GM19324 (cell line): ENCODE results near the gene TST.

ENCODE experiments used
- ATAC-seq: cut with Tn5 transposase; IDR thresholded peaks from one replicate; pipeline ENCODE4 v1.9.1; 2021; ENCODE audit warnings: mild to moderate bottlenecking, moderate library complexity; ENCODE audit not compliant: unreplicated experiment, low FRiP score

Gene TST

GRCh38 chr22:37032535-37033460 lies 13.6 kb upstream of the TST start:
- no peak for ATAC-seq

DNA sequence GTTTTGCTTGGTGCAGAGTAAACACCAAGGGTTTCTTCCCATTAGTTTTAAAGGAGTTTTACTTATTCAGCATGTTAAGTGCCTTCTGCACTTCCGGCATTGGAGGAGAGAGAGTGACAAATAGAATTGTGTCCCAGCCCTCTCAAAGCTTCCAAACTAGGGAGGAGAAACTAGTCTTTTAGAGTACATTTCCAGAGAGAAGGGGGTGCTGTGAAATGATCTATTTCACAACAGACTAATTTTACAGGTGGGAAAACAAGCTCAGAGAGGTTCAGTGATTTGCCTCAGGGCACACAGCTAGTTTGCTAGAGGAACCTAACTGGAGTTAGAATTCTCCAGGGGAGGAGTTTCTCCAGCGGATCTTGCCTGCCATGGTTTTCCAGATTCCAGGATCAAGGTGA lies 12.9 kb upstream of the TST start:
- ATAC-seq: no peak

GRCh38 chr22:37030560-37031281 lies 11.5 kb upstream of the TST start:
- ATAC-seq: no peak

DNA sequence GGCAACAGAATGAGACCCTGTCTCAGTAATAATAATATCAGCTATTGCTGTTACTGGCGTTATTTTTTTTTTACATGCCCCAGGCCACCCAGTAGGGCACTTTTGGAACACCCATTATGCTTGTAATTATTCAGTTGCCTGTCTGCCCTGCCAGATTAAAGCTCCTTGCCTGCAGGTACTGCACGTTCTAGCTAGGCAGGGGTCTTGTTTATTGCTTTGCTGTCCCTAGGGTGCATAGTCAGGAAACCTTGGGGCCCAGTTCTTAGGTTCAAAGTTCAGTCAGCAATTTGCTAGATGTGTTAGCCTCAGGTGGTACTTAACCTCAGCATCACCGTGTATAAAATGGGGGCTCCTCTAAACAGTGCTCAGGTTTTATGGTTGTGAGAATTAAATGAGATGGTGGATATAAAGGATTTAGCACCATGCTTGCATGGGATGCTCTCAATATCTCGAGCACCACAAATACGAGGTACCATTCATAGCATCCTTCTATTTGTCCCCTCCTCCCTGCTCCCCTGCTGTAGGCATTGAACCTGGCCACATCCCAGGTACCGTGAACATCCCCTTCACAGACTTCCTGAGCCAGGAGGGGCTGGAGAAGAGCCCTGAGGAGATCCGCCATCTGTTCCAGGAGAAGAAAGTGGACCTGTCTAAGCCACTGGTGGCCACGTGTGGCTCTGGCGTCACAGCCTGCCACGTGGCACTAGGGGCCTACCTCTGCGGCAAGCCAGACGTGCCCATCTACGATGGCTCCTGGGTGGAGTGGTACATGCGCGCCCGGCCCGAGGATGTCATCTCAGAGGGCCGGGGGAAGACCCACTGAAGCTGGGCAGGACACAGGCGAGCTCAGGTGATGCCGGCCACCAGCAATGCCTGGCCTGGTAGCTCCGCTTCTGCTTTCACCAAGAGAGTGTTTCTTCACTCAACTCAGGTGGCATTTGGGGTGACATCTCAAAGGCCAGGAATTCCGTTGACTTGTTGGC lies 9.7 kb upstream of the TST start:
- no peak for ATAC-seq

DNA sequence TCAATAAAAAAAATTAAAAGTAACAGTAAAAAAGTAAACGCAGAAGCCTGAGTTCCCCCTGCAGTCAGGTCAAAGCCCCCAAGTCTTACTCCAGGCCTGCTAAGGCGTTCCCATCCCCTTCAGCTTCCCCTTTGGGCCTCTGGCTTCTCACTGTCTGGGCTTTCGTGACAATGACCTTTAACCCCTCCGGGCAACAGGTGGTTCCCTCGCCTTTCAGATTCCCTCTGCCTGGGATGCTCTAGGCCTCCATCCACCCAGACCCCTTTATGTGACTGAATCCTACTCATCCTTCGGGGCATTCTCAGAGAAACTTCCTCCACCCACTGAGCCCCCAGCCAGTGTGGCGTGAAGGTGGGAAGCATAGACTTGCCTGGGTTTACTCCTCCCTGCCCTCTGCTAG lies 8.3 kb upstream of the TST start:
- ATAC-seq: no peak

DNA sequence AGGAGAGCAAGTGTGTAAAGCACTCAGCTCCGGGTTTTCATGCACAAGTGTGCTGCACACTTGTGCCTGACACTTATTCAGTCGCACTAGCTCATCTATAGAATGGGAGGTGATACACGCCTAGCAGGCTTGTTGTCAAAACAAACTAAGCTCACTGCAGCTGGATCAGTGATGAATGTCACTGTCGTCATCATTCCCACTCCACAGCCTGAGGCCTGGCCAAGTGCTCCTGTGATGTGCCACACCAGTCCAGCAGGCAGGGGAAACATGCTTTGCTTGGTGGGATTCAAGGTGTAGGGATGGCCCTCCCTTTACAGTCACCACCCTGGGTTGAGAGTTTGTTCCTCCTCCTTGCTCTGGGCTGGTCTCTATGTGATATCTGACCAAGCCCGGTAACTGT lies 7.1 kb upstream of the TST start:
- no peak for ATAC-seq

GRCh38 chr22:37025500-37026070 lies 6.3 kb upstream of the TST start:
- ATAC-seq: no peak

GRCh38 chr22:37024339-37025157 lies 5.3 kb upstream of the TST start:
- no peak for ATAC-seq

GRCh38 chr22:37023743-37024338 lies 4.6 kb upstream of the TST start:
- no peak for ATAC-seq

DNA sequence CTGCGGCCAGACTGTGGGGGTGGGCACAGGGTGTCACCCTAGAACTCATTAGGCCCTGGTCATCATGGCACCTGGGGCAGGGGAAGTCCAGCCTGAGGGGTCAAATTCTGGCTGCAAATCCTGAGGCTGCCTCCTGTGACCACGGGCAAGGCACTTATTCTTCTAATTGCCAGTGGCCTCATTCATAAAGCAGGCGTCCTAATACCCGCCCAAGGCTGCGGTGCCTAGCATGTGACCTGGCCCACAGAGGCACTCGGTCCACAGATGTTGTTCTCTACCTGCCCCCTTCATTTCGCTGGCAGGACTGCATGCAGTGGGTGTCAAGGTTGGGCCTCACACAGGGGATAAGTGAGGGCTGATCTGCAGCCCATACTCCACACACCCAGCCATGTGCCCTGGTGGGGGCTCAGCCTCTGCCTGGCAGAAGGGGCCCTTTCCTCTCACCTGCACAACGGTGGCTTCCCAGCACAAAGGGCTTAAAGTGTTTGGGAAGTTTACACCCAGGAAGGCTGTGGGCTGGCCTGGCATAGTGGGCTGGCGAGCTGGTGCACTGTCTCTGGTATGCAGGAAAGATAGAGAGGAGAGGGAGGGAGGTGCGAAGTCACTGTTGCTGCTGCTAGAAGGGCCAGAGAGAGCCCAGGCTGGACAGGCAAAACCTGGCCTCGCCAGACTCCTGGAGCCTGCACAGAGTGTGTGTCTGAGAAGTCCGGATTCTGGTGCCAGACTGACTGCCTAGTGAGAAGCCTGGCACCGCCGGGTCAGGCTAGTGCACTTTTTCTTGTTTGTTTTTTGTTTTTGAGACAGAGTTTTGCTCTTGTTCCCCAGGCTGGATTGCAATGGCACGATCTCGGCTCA lies 3.5 kb upstream of the TST start:
- no peak for ATAC-seq

DNA sequence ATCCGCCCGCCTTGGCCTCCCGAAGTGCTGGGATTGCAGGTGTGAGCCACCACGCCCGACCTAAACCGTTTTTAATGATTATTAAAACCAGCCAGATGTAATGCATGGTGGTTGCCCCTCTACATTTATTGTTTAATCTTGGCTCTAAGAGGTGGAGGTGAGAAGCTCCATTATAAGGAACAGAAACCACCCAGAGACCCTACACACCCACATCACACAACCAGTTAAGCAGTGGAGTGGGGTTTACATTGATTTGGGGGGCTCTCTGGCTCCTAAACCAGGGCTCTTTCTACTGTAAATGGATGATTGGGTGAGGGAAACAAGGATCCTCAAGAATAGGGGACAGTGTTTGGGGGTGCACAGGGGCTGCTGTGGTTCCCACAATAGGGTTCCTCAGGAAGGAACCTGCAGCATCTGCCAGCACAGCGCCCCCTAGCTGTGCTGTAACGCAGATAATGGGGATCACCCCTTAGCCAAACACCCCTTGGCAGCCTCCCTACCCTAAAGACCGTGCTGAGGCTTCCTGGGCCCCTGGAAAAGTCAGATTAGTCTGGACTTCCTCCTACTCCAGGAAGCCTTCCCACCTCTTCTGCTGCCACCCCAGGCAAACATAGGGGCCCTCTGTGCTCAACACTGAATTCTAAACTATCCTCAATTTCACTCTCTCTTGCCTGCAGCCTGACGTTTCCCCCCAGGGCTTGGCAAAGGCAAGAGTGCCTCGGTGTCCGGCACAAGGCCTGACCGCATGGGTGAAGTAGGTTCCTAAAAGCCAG lies 2.6 kb upstream of the TST start:
- ATAC-seq: no peak

DNA sequence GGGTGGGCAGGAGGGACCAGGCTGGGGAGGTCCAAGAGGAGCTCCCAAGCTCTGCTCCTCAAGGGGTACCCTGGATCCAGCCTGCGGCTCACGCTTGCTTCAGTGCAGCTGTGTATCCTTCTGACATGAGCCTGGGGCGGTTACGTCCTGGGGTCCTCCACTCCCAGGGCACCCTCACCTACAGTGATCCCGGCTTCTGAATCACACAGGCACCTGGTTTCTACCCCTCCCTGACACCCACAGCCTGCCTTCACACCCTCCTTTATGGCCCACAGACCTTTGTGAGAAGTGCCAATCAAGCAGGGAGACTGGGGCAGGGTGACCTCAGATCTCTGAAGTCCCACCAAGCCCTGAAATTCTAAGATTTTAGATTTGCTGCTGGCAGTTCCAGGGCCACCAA lies 1.8 kb upstream of the TST start:
- ATAC-seq: no peak

- ATAC-seq: no peak
Measured at GRCh38 chr22:37020192-37020479, 889 bp upstream of the TST start.

- ATAC-seq: peak; percentile 41
Measured at GRCh38 chr22:37018815-37019308, 385 bp downstream of the TST start.

DNA sequence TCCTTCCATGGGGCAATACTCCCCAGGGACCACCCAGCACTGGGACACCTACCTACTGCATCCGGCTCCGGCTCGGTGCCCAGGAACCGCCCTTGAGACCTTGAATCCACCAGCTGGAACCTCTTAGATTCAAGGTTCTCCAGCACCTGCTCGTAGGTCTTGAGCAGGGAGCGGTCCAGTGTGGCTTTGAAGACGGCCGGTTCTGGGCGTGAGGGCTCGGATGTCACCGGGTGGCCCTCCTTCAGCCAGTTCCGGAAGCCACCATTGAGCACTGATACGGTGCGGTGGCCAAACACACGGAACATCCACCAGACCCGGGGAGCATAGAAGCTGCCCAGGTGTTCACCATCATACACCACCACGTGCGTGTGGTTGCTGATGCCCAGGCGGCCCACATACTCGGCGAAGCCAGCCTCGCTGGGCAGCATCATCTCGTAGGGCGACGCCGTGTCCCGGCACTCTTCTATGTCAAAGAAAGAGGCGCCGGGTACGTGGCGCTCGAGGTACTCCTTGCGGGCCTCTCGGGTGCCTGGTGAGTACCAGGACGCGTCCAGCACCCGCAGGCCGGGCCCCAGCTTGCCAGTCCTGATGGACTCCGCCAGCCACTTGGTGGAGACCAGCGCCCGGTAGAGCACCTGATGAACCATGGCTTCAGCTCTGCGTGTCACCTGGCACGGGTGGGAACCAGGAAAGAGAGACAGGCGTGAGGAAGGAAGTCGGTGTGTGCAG lies 997 bp downstream of the TST start:
- ATAC-seq: no peak

DNA sequence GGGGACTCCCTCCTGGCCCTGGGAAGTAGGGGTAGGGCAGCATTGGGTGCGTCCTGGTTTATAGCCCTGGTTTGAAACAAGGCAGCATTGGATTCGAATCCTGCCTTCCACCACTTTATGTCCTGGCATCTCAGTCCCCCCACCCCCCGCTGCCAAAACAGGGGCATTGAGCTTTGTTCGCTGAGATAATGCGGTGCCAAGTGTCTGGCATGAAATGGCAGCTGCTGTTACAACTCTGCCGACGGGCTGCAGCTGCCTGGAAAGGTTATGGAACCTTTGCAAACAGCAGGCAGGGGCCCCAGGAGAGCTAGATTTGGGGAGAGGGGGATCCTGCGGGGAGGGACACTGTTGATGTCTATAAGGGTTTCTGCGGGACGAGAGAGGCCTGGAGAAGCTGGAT lies 1.9 kb downstream of the TST start:
- no peak for ATAC-seq
